Stomach (tissue), 9 donors: ENCODE measurements around the gene RRAD. TPM values are rescaled to one million over a fixed set of nuclear protein-coding genes. Genes with fewer than 3 reads are reported as not detected.

Experiments
- DNase-seq, 2 donors: peaks; one replicate each; pipeline versions ENCODE4 v3.0.0 to v3.0.0-alpha.2; 2013 to 2019
- H3K27ac ChIP-seq, 5 donors: fragments of 200-600 bp in 4 of 5; sonication (generic) in 4 of 5; one replicate each; pipeline ENCODE4 v1.5.1; 2013 to 2019; ENCODE audit warnings: mild to moderate bottlenecking in 1 of 5, moderate library complexity in 1 of 5
- H3K27me3 ChIP-seq, 3 donors: fragments of 200-600 bp; sonication (generic); one replicate each; pipeline ENCODE4 v1.5.1; 2017 to 2019; ENCODE audit warnings: mixed run types in 1 of 3
- H3K36me3 ChIP-seq, 4 donors: fragments of 200-600 bp; sonication (generic); 1 replicate in 3 of 4; 2 replicates in 1 of 4; pipeline ENCODE4 v1.5.1; 2016 to 2019
- H3K4me1 ChIP-seq, 4 donors: fragments of 200-600 bp; sonication (generic); one replicate each; pipeline ENCODE4 v1.5.1; 2016 to 2019
- H3K4me3 ChIP-seq, 4 donors: fragments of 200-600 bp; sonication (generic) in 3 of 4; one replicate each; pipeline ENCODE4 v1.5.1; 2016 to 2019; ENCODE audit warnings: mild to moderate bottlenecking in 1 of 4
- H3K9me3 ChIP-seq, 4 donors: fragments of 200-600 bp; sonication (generic); one replicate each; pipeline ENCODE4 v1.5.1; 2016 to 2019
- EP300 ChIP-seq: sonication (generic); formaldehyde crosslinking; IDR thresholded peaks from one replicate; pipeline ENCODE4 v1.6.1; 2017; ENCODE audit warnings: antibody characterized with exemption
- POLR2A ChIP-seq, 4 donors: fragments of 450-650 bp; IDR thresholded peaks; one replicate each; pipeline ENCODE4 v1.6.1; 2016; ENCODE audit warnings: antibody characterized with exemption in 4 of 4, control low read depth in 2 of 4, mild to moderate bottlenecking in 1 of 4, moderate library complexity in 1 of 4
- POLR2AphosphoS5 ChIP-seq, 3 donors: sonication (generic); formaldehyde crosslinking; IDR thresholded peaks; one replicate each; pipeline ENCODE4 v1.6.1; 2016; ENCODE audit warnings: antibody characterized with exemption in 3 of 3
- WGBS, 5 donors: extraction: QIAGEN DNeasy Blood & Tissue Kit in 3 of 5; methylation state at CpG; one replicate each; pipeline versions ENCODE4 v1.1.5 to v1.1.7; 2013 to 2018; 5-methylcytosine and 5-hydroxymethylcytosine counted together
- intact Hi-C: fragments of 100-400 bp; cut with DNase I; formaldehyde crosslinking; loops from one replicate; pipeline ENCODE4 v1.15.1; 2023; ENCODE audit warnings: low total_unique reads
- polyA plus RNA-seq, 3 donors: library from polyadenylated mRNA; stranded (reverse); fragments of 200-250 nt; gene quantifications; one replicate each; pipeline ENCODE4 v1.2.3, GENCODE V29; 2013
- total RNA-seq, 5 donors: library from RNA; depleted of rRNA; stranded (reverse); fragments of >200 nt; gene quantifications; one replicate each; pipeline versions ENCODE4 v1.1.0 to v1.2.3, GENCODE V29; 2014 to 2016
- TF ChIP-seq, protein P1 (sequence below), 7 experiments: fragments of 450-650 bp in 4 of 7; fragments of 200-600 bp in 3 of 7; sonication (generic) in 3 of 7; IDR thresholded peaks; one replicate each; pipeline ENCODE4 v1.5.1; 2016 to 2019; ENCODE audit warnings: antibody characterized with exemption in 7 of 7, control low read depth in 2 of 7, mild to moderate bottlenecking in 1 of 7
- donor health status: healthy with polysubstance abuse.
- donor health status: Bipolar disorder and iron deficiency.
- donor health status: healthy.

RRAD gene
- total and polyA plus RNA-seq, 8 donors = 1.0 to 39.7 (median 3.5) TPM

GRCh38 chr16:66928702-66929388, 3.5 kb upstream of the RRAD start:
- Histone ChIP-seq H3K4me1 (peaks cover 28 to 74% (median 43%) of the 10 kb centered on the region in 4 donors), H3K27ac (no peak overlapping the region), H3K9me3 (no peaks in the 10 kb centered on the region), H3K27me3 (peaks cover 0 to 25% (median 22%) of the 10 kb centered on the region in 3 donors), H3K4me3 (no peak overlapping the region), H3K36me3 (peaks cover 0 to 19% (median 11%) of the 10 kb centered on the region in 4 donors)
- peak in 1 of 2 donors; percentile 62 for DNase-seq
- TF ChIP-seq POLR2A (IDR thresholded peaks at IDR 0.05) (no peak), POLR2AphosphoS5 (IDR thresholded peaks at IDR 0.05) (no peak), EP300 (no peak)
- TF ChIP-seq, protein P1, sequence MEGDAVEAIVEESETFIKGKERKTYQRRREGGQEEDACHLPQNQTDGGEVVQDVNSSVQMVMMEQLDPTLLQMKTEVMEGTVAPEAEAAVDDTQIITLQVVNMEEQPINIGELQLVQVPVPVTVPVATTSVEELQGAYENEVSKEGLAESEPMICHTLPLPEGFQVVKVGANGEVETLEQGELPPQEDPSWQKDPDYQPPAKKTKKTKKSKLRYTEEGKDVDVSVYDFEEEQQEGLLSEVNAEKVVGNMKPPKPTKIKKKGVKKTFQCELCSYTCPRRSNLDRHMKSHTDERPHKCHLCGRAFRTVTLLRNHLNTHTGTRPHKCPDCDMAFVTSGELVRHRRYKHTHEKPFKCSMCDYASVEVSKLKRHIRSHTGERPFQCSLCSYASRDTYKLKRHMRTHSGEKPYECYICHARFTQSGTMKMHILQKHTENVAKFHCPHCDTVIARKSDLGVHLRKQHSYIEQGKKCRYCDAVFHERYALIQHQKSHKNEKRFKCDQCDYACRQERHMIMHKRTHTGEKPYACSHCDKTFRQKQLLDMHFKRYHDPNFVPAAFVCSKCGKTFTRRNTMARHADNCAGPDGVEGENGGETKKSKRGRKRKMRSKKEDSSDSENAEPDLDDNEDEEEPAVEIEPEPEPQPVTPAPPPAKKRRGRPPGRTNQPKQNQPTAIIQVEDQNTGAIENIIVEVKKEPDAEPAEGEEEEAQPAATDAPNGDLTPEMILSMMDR (IDR thresholded peaks at IDR 0.05) = peak in 3 of 7 experiments; percentile 8 to 19 (median 13)
- intact Hi-C loops = no loop called here
- 68 to 81% (median 77%) methylated on average over 10 of the region's 10 CpGs for WGBS, 5 donors

DNA sequence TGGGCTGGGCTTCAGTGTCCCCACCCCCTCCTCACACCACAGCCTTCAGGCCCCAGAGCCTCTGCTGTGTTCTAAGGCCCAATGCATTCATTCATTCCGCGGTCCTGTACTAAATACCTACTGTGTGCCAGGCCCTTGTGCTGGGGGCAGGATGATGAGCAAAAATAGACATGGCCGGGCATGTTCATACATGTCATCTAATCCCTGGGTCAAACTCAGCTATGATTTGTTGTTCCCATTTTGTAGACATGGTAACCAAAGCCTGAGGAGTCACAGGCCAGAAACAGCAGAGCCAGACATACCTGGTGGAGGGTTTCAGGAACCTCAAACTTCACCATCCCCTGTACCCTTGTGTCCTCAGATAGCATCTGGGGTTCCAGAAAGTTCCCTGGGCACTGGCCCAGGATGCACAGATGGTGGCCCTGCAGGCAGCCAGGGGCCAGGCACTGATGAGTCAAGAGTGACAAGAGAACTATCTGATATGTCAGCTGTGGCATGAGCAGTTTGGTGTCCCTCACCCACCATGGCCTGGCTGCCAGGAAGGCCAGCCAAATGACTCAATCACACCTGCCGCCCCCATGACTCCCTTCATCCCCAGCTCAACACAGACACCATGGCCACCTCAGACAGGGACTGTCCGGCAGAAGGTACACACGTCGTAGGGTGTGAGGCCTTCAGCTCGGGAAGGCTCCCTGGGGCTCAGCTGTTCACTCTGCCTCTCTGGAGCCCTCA, 2.7 kb upstream of the RRAD start:
- H3K36me3 ChIP-seq = peaks cover 0 to 19% (median 11%) of the 10 kb centered on the region in 4 donors
- WGBS, 5 donors = 92 to 95% (median 92%) methylated on average over 7 to 8 of the region's 8 CpGs
- no peak overlapping the region for H3K4me3 ChIP-seq
- DNase-seq = no peak
- TF ChIP-seq POLR2AphosphoS5 (IDR thresholded peaks at IDR 0.05) (no peak), POLR2A (IDR thresholded peaks at IDR 0.05) (no peak), EP300 (no peak)
- TF ChIP-seq, protein P1 (IDR thresholded peaks at IDR 0.05) = no peak
- no peaks in the 10 kb centered on the region for H3K9me3 ChIP-seq
- peaks cover 22 to 73% (median 39%) of the 10 kb centered on the region in 4 donors for H3K4me1 ChIP-seq
- intact Hi-C loops = no loop called here
- peaks cover 0 to 32% (median 24%) of the 10 kb centered on the region in 3 donors for H3K27me3 ChIP-seq
- H3K27ac ChIP-seq = no peak overlapping the region

DNA sequence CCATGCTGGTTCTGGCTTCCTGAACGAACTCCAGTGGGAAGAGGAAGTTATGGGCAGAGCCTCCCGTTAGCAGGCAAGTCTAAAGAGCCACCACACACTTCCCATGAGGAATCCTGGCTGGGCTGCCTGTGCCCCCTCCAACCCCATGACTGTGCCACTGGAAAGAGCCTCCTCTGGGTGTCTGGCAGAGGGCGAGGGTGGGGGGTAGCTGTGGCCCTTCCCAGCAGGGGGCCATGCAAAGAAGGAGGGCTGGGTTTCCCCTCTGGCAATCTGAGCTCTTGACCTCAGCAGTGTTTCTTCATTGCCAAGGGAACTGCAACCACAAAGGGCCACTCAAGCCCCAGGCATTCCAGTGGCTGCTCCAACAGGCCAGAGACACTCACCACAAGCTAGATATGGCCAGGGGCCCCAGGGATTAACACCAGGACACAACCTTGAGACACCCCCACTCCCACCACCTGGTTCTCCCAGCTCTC, 1.7 kb upstream of the RRAD start:
- TF ChIP-seq EP300 (no peak), POLR2AphosphoS5 (IDR thresholded peaks at IDR 0.05) (no peak), POLR2A (IDR thresholded peaks at IDR 0.05) (no peak)
- TF ChIP-seq, protein P1 (IDR thresholded peaks at IDR 0.05) = no peak
- Histone ChIP-seq H3K27me3 (peaks cover 0 to 39% (median 24%) of the 10 kb centered on the region in 3 donors), H3K36me3 (peaks cover 0 to 9% (median 4%) of the 10 kb centered on the region in 4 donors), H3K4me3 (no peak overlapping the region), H3K9me3 (no peaks in the 10 kb centered on the region), H3K4me1 (peaks cover 14 to 73% (median 34%) of the 10 kb centered on the region in 4 donors), H3K27ac (peak overlapping the region in 4 of 5 donors; percentile 10 to 84 (median 48))
- WGBS, 5 donors = 59 to 87% (median 63%) methylated on average over 3 of the region's 3 CpGs
- intact Hi-C loops = no loop called here
- DNase-seq = peak in 1 of 2 donors; percentile 58

- H3K27me3 ChIP-seq = peaks cover 0 to 45% (median 24%) of the 10 kb centered on the region in 3 donors
- H3K27ac ChIP-seq = peak overlapping the region in 4 of 5 donors; percentile 71 to 84 (median 80)
- no peaks in the 10 kb centered on the region for H3K9me3 ChIP-seq
- intact Hi-C loops = no loop called here
- TF ChIP-seq POLR2AphosphoS5 (IDR thresholded peaks at IDR 0.05) (no peak), POLR2A (IDR thresholded peaks at IDR 0.05) (no peak), EP300 (no peak)
- TF ChIP-seq, protein P1 (IDR thresholded peaks at IDR 0.05) = no peak
- H3K4me1 ChIP-seq = peaks cover 13 to 73% (median 36%) of the 10 kb centered on the region in 4 donors
- H3K4me3 ChIP-seq = peak overlapping the region in 2 of 4 donors; percentile 56 to 59
- 43 to 53% (median 50%) methylated on average over 5 of the region's 5 CpGs for WGBS, 5 donors
- H3K36me3 ChIP-seq = peaks cover 0 to 8% (median 3%) of the 10 kb centered on the region in 4 donors
- peak in 1 of 2 donors; percentile 40 for DNase-seq
These were observed 1.0 kb upstream of the RRAD start for GRCh38 chr16:66926171-66926947.
